Glutamatergic neuron (in vitro differentiated cells): ENCODE data around the gene CRAT. TPM values are rescaled to one million over a fixed set of nuclear protein-coding genes. Genes with fewer than 3 reads are reported as not detected.

ENCODE experiments used
- DNase-seq: peaks from one replicate; pipeline ENCODE4 v3.0.0; 2022
- H3K27ac Mint-ChIP-seq: one replicate; pipeline ENCODE4 v1.8.0; 2020; ENCODE audit warnings: mild to moderate bottlenecking, mixed read lengths, inconsistent platforms; ENCODE audit not compliant: unreplicated experiment
- H3K27me3 Mint-ChIP-seq: one replicate; pipeline ENCODE4 v1.8.0; 2020; ENCODE audit warnings: mild to moderate bottlenecking, moderate library complexity, mixed read lengths, inconsistent platforms; ENCODE audit not compliant: unreplicated experiment
- H3K36me3 Mint-ChIP-seq: one replicate; pipeline ENCODE4 v1.8.0; 2020; ENCODE audit warnings: mild to moderate bottlenecking, mixed read lengths, inconsistent platforms; ENCODE audit not compliant: unreplicated experiment
- H3K4me1 Mint-ChIP-seq: one replicate; pipeline ENCODE4 v1.8.0; 2020; ENCODE audit warnings: mild to moderate bottlenecking, low read depth, mixed read lengths, inconsistent platforms; ENCODE audit not compliant: unreplicated experiment
- H3K4me3 Mint-ChIP-seq: one replicate; pipeline ENCODE4 v1.8.0; 2020; ENCODE audit warnings: mild to moderate bottlenecking, mixed read lengths, inconsistent platforms; ENCODE audit not compliant: unreplicated experiment
- H3K9me3 Mint-ChIP-seq: one replicate; pipeline ENCODE4 v1.8.0; 2020; ENCODE audit warnings: mild to moderate bottlenecking, moderate library complexity, mixed read lengths, inconsistent platforms; ENCODE audit not compliant: unreplicated experiment
- CTCF ChIP-seq: fragments of 200-600 bp; sonication (generic); IDR thresholded peaks from one replicate; pipeline ENCODE4 v1.5.0; 2021; ENCODE audit not compliant: partially characterized antibody, unreplicated experiment
- total RNA-seq: library from RNA; stranded (reverse); fragmentation: NEBNext Ultra II Directional; extraction: Animal tissue kit (Norgen Biotek cat#: 25700); gene quantifications from one replicate; pipeline ENCODE4 v1.2.1, GENCODE V29; 2021; ENCODE audit not compliant: unreplicated experiment

The CRAT gene
- total RNA-seq, 1 donor from 2014 or later = 95.8 TPM

- H3K27me3 Mint-ChIP-seq = peaks cover 11% of the 10 kb centered on the region
- TF ChIP-seq CTCF = no peak
- peak overlapping the region; percentile 97 for H3K27ac Mint-ChIP-seq
- DNase-seq = peak; percentile 53
- H3K36me3 Mint-ChIP-seq = no peaks in the 10 kb centered on the region
- H3K4me3 Mint-ChIP-seq = peak overlapping the region; percentile 88
- peaks cover 5% of the 10 kb centered on the region for H3K9me3 Mint-ChIP-seq
- H3K4me1 Mint-ChIP-seq = peaks cover 13% of the 10 kb centered on the region
These were observed 1.0 kb upstream of the CRAT start for GRCh38 chr9:129111528-129112151.

GRCh38 chr9:129109952-129110739 lies 447 bp downstream of the CRAT start:
- peak overlapping the region; percentile 94 for H3K27ac Mint-ChIP-seq
- peaks cover 13% of the 10 kb centered on the region for H3K4me1 Mint-ChIP-seq
- peak; percentile 23 for TF ChIP-seq CTCF
- H3K36me3 Mint-ChIP-seq = no peaks in the 10 kb centered on the region
- H3K4me3 Mint-ChIP-seq = peak overlapping the region; percentile 83
- H3K27me3 Mint-ChIP-seq = peaks cover 12% of the 10 kb centered on the region
- DNase-seq = peak; percentile 73
- peaks cover 5% of the 10 kb centered on the region for H3K9me3 Mint-ChIP-seq

- peaks cover 9% of the 10 kb centered on the region for H3K4me1 Mint-ChIP-seq
- peak; percentile 32 for TF ChIP-seq CTCF
- peaks cover 12% of the 10 kb centered on the region for H3K27me3 Mint-ChIP-seq
- peak overlapping the region; percentile 94 for H3K27ac Mint-ChIP-seq
- peak; percentile 73 for DNase-seq
- H3K36me3 Mint-ChIP-seq = no peaks in the 10 kb centered on the region
- peaks cover 5% of the 10 kb centered on the region for H3K9me3 Mint-ChIP-seq
- H3K4me3 Mint-ChIP-seq = peak overlapping the region; percentile 83
These were observed 1.1 kb downstream of the CRAT start for GRCh38 chr9:129109537-129109903.

GRCh38 chr9:129108805-129109536 lies 1.6 kb downstream of the CRAT start:
- TF ChIP-seq CTCF = no peak
- Mint-ChIP-seq H3K27me3 (peaks cover 12% of the 10 kb centered on the region), H3K9me3 (peaks cover 5% of the 10 kb centered on the region), H3K36me3 (no peaks in the 10 kb centered on the region), H3K27ac (peak overlapping the region; percentile 94), H3K4me3 (peak overlapping the region; percentile 83), H3K4me1 (peaks cover 8% of the 10 kb centered on the region)
- no peak for DNase-seq
